ENCODE data around the gene STK36.
A peak's percentile ranks its signal among the peaks of the same experiment; 100 is the strongest.

STK36 gene

DNA sequence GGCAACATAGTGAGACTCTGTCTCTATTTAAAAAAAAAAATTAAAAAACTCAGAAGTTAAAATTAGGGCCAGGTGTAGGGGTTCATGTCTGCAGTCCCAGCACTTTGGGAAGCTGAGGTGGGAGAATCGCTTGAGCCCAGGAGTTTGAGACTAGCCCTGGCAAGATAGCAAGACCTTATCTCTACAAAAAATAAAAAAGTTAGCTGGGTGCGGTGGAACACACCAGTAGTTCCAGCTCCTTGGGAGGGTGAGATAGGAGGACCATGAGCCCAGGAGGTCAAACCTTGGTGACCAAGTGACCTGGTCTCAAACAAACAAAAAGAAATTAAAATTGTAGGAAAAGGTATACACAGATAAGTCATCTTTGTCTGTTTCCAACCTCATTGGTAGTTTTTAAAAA lies 50.0 kb downstream of the STK36 start:
- no peak overlapping the region for H3K27ac ChIP-seq (replicated peaks)
- no peak for DNase-seq (ENCODE audit: low read depth in 1 of 2, low spot score in 1 of 2)
- no peaks in the 10 kb centered on the region for H3K27me3 ChIP-seq (ENCODE audit: insufficient read depth, poor library complexity, severe bottlenecking)
- TF ChIP-seq, protein P1, sequence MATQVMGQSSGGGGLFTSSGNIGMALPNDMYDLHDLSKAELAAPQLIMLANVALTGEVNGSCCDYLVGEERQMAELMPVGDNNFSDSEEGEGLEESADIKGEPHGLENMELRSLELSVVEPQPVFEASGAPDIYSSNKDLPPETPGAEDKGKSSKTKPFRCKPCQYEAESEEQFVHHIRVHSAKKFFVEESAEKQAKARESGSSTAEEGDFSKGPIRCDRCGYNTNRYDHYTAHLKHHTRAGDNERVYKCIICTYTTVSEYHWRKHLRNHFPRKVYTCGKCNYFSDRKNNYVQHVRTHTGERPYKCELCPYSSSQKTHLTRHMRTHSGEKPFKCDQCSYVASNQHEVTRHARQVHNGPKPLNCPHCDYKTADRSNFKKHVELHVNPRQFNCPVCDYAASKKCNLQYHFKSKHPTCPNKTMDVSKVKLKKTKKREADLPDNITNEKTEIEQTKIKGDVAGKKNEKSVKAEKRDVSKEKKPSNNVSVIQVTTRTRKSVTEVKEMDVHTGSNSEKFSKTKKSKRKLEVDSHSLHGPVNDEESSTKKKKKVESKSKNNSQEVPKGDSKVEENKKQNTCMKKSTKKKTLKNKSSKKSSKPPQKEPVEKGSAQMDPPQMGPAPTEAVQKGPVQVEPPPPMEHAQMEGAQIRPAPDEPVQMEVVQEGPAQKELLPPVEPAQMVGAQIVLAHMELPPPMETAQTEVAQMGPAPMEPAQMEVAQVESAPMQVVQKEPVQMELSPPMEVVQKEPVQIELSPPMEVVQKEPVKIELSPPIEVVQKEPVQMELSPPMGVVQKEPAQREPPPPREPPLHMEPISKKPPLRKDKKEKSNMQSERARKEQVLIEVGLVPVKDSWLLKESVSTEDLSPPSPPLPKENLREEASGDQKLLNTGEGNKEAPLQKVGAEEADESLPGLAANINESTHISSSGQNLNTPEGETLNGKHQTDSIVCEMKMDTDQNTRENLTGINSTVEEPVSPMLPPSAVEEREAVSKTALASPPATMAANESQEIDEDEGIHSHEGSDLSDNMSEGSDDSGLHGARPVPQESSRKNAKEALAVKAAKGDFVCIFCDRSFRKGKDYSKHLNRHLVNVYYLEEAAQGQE (IDR thresholded peaks at IDR 0.05; ENCODE audit: insufficient replicate concordance, low read depth), result no peak
- no peak overlapping the region for H3K4me3 ChIP-seq (replicated peaks; ENCODE audit: insufficient read depth, low read length)

DNA sequence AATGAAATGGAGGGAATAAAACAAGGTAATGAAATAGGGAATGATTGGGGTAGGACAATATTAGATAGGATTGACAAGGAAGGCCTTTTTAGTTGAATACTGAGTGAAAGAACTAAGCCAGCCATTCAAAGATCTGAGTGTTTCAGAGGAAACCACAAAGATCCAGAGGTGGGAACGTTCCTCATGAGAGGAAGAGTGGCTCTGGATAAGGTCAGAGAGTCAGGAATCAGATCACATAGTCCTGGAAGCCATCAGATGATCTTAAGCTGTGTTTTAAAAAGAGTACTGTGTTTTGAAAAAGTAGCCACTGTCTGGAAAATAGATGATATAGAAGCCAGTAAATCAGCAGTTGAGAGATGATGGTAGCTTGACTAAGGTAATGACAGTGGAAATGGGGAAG lies 50.5 kb downstream of the STK36 start:
- Histone ChIP-seq H3K27ac (replicated peaks) (no peak overlapping the region), H3K27me3 (ENCODE audit: insufficient read depth, poor library complexity, severe bottlenecking) (no peaks in the 10 kb centered on the region), H3K4me3 (replicated peaks; ENCODE audit: insufficient read depth, low read length) (no peak overlapping the region)
- no peak for TF ChIP-seq POLR2AphosphoS5 (IDR thresholded peaks at IDR 0.05; ENCODE audit: low read depth)
- TF ChIP-seq GABPA (IDR thresholded peaks at IDR 0.05; ENCODE audit: low read depth), result no peak
- no peak for TF ChIP-seq SPI1 (IDR thresholded peaks at IDR 0.05; ENCODE audit: borderline replicate concordance, low read depth)
- TF ChIP-seq, protein P2, sequence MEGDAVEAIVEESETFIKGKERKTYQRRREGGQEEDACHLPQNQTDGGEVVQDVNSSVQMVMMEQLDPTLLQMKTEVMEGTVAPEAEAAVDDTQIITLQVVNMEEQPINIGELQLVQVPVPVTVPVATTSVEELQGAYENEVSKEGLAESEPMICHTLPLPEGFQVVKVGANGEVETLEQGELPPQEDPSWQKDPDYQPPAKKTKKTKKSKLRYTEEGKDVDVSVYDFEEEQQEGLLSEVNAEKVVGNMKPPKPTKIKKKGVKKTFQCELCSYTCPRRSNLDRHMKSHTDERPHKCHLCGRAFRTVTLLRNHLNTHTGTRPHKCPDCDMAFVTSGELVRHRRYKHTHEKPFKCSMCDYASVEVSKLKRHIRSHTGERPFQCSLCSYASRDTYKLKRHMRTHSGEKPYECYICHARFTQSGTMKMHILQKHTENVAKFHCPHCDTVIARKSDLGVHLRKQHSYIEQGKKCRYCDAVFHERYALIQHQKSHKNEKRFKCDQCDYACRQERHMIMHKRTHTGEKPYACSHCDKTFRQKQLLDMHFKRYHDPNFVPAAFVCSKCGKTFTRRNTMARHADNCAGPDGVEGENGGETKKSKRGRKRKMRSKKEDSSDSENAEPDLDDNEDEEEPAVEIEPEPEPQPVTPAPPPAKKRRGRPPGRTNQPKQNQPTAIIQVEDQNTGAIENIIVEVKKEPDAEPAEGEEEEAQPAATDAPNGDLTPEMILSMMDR (IDR thresholded peaks at IDR 0.05; ENCODE audit: insufficient read depth, low read length), result no peak
- DNase-seq (ENCODE audit: low read depth in 1 of 2, low spot score in 1 of 2), result no peak

DNA sequence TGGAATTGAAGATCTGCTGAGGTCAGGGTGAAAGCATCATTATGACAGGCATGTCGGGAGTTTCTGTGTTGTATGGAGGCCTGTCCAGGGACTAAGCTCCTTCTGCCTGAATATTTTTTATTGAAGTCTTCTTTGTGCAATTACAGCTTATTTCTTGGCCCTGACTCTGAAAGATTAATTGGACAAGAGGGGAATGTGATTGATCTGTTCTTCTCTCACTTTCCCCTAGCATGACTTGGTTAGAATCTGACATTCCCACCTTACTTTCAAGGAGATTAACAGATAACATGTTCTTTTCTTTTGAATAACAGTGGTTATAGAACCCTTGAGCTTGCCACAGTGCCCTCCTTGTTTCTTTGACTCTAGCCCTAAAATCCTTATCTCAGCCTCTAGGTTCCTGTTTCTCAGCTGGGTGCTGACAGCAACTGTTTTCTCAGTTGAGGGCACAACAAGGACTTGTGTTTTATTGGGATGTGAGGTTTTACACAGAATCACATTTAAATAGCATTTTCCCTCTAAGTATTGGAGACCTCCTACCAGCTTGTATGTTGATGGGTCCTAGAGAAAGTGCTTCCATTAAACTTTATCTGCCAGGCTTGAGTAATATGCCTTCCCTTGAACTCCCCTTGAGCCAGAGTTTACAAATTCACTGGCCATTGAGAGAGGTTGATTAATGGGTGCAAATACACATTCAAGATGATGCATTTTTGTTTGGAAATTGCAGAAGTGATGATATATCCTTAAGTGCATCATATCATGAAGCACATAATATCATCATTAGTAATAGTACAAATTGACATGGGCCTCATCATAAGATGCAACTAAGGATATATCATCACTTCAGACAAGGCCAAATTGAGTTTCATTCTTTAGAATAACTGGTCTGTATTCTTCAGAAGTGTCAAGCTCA lies 51.2 kb downstream of the STK36 start:
- H3K27ac ChIP-seq (replicated peaks), result 0 out of 2 replicates have a peak overlapping the region, but pooled peaks have one; percentile 3
- DNase-seq (ENCODE audit: low read depth in 1 of 2, low spot score in 1 of 2), result peak in 1 of 2 experiments; percentile 28
- H3K4me3 ChIP-seq (replicated peaks; ENCODE audit: insufficient read depth, low read length), result no peak overlapping the region
- TF ChIP-seq GABPA (IDR thresholded peaks at IDR 0.05; ENCODE audit: low read depth) (no peak), SPI1 (IDR thresholded peaks at IDR 0.05; ENCODE audit: borderline replicate concordance, low read depth) (no peak), POLR2AphosphoS5 (IDR thresholded peaks at IDR 0.05; ENCODE audit: low read depth) (no peak)
- TF ChIP-seq, protein P2 (IDR thresholded peaks at IDR 0.05; ENCODE audit: insufficient read depth, low read length), result no peak
- TF ChIP-seq, protein P1 (IDR thresholded peaks at IDR 0.05; ENCODE audit: insufficient replicate concordance, low read depth), result no peak
- H3K27me3 ChIP-seq (ENCODE audit: insufficient read depth, poor library complexity, severe bottlenecking), result no peaks in the 10 kb centered on the region

DNA sequence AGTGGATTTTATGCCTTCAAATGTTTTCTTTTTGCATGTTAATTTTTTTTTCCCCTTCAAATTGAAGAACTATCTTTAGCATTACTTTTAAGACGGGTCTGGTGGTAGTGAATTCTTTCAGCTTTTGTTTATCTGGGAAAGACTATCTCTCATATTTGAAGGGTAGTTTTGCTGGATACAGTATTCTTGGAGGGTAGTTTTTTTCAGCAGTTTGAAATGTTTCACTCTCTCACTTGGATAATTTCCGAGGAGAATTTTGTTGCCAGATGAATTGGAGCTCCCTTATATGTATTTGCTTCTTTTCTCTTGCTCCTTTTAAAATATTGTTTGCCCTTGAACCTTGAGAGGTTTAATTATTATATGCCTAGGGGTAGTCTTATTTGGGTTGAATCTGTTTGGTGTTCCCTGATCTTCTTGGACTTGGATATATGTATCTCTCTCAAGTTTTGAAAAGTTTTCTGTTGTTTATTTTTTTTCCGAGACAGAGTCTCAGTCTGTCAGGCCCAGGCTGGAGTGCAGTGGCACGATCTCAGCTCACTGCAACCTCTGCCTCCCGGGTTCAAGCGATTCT lies 54.2 kb downstream of the STK36 start:
- DNase-seq (ENCODE audit: low read depth in 1 of 2, low spot score in 1 of 2), result no peak
- TF ChIP-seq GABPA (IDR thresholded peaks at IDR 0.05; ENCODE audit: low read depth) (no peak), POLR2AphosphoS5 (IDR thresholded peaks at IDR 0.05; ENCODE audit: low read depth) (no peak), SPI1 (IDR thresholded peaks at IDR 0.05; ENCODE audit: borderline replicate concordance, low read depth) (no peak)
- TF ChIP-seq, protein P2 (IDR thresholded peaks at IDR 0.05; ENCODE audit: insufficient read depth, low read length), result no peak
- TF ChIP-seq, protein P1 (IDR thresholded peaks at IDR 0.05; ENCODE audit: insufficient replicate concordance, low read depth), result no peak
- no peak overlapping the region for H3K27ac ChIP-seq (replicated peaks)

More for the DNA sequence above, 54.2 kb downstream of the STK36 start:
- H3K4me3 ChIP-seq (replicated peaks; ENCODE audit: insufficient read depth, low read length), result no peak overlapping the region
- H3K27me3 ChIP-seq (ENCODE audit: insufficient read depth, poor library complexity, severe bottlenecking), result no peaks in the 10 kb centered on the region
